GM12875 (cell line): ENCODE results near the gene LPCAT2.

Source experiments
- H3K4me3 ChIP-seq: one replicate; pipeline ENCODE4 v1.5.1; 2011; ENCODE audit warnings: low read depth, low read length, control low read depth
- TF ChIP-seq, protein P1 (sequence below): IDR thresholded peaks from 2 replicates; pipeline ENCODE4 v1.5.1; 2011; ENCODE audit warnings: low read depth, mild to moderate bottlenecking, control low read depth, inconsistent platforms, low read length, moderate library complexity, borderline replicate concordance; ENCODE audit not compliant: insufficient read depth

The LPCAT2 gene

DNA sequence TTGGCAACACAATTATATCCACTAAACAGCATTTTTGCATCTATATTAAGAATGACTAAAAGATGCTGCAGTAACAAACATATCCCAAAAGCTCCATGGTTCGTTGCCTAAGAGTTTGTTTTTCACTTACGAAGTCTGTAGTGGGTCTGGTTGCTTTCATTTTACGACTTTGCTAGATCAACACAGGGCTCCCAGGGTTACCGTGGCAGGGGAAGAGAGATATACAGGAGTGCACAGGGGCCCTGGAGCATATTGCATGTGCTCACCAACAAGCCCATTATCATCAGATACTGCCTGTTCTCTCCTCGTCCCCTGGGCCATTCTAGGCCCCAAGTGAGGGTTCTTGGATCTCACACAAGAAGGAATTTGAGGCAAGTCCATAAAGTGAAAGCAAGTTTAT is 33.0 kb upstream of the LPCAT2 start:
- TF ChIP-seq, protein P1, sequence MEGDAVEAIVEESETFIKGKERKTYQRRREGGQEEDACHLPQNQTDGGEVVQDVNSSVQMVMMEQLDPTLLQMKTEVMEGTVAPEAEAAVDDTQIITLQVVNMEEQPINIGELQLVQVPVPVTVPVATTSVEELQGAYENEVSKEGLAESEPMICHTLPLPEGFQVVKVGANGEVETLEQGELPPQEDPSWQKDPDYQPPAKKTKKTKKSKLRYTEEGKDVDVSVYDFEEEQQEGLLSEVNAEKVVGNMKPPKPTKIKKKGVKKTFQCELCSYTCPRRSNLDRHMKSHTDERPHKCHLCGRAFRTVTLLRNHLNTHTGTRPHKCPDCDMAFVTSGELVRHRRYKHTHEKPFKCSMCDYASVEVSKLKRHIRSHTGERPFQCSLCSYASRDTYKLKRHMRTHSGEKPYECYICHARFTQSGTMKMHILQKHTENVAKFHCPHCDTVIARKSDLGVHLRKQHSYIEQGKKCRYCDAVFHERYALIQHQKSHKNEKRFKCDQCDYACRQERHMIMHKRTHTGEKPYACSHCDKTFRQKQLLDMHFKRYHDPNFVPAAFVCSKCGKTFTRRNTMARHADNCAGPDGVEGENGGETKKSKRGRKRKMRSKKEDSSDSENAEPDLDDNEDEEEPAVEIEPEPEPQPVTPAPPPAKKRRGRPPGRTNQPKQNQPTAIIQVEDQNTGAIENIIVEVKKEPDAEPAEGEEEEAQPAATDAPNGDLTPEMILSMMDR, result no peak
- H3K4me3 ChIP-seq, result no peak overlapping the region

DNA sequence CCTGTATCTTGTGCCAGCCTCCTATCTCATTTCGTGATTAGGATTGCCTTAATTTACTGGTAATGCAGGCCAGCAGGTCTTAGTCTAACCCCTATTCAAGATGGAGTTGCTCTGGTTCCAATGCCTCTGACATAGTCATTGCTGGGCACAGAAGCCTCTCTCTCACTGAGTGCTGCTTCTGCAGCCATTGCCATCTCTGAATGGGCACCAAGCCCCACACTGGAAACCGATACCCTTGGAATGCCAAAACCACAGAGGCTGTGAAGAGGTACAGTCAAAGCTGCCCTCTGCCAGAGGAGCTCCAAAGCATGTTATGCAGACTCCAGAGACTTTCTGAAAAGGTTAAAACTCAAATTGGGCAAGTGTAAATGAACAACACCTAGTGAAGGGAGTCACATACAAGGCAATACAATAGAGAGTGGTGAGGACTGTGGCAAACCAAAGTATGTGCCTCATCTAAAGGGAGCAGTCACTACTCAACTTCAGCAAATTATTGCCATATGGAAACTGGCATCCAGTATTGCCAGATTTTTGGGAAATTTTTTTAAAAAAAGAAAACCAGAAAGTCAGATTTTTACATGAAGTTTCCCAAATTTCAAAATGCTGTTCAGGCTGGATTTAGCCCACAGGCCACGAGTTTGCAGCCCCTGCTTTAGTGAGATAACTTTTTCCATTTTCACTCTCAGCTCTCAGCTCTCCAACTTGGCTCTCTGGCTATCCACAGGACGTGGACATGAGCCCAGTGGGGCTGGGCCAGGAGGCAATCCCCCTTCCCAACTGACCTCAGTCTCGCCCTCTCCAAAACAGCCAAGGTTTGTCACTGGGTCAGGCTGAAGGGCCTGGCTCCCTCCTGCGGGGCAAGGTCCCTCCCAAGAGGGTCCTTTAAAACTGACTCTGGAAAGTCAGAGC is 32.0 kb upstream of the LPCAT2 start:
- H3K4me3 ChIP-seq, result no peak overlapping the region
- TF ChIP-seq, protein P1, result no peak

DNA sequence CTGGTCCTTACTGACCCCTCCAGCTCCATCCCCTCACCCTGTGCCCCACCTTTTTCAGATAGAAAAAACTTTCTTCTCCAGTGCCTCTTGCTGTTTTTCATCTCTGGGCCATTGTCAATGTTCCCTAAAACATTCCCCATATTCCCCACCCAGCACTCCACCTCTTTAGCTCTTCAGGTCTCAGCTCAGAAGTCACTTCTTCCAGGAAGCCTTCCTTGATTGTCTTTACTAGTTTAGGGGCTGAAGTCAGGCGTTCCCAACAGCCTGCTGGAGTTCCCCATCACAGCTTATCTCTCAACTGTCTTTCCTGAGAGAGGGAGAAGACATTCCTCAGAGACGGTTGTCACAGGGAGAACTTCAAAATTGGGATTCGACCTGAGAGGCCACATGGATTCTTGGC is 31.1 kb upstream of the LPCAT2 start:
- TF ChIP-seq, protein P1, result no peak
- no peak overlapping the region for H3K4me3 ChIP-seq

DNA sequence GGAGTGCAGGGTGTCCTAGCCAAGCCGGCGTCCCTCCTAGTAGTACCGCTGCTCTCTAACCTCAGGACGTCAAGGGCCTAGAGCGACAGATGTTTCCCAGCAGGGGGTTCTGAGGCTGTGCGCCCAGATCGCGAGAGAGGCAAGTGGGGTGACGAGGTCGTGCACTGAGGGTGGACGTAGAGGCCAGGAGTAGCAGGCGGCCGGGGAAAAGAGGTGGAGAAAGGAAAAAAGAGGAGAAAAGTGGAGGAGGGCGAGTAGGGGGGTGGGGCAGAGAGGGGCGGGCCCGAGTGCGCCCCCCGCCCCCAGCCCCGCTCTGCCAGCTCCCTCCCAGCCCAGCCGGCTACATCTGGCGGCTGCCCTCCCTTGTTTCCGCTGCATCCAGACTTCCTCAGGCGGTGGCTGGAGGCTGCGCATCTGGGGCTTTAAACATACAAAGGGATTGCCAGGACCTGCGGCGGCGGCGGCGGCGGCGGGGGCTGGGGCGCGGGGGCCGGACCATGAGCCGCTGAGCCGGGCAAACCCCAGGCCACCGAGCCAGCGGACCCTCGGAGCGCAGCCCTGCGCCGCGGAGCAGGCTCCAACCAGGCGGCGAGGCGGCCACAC is 29.9 kb upstream of the LPCAT2 start, which contains the start of gene MMP2:
MMP2 (plus strand) TSS at position 372 of the 603 bp plus-strand sequence. CDS start 282 bp downstream, outside the sequence.
- TF ChIP-seq, protein P1, result no peak
- no peak within 1 kb of the TSS for H3K4me3 ChIP-seq

DNA sequence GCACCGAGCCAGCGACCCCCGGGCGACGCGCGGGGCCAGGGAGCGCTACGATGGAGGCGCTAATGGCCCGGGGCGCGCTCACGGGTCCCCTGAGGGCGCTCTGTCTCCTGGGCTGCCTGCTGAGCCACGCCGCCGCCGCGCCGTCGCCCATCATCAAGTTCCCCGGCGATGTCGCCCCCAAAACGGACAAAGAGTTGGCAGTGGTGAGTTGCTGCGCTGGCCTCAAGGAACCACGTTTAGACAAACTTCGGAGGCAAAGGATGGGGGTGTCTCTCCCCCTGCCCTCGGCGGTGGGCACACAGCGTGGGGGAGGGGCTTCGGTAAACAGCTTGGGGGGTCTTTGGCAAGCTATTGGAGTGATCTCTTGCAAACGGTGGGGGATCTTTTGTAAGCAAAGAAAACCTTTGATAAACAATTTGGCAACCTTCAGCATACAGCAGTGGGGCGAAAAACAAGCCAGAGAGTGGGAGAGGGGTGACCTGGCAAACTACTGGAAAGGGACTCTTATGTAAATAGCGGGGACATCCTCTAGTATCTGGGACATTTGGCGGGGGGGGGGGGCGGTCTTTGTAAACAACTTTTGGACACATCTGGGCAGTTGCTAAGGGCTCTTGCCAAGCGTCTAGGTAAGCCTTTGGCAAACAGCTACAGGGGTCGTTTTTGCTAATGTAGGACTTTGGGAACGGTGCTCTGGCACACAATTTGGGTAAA is 29.3 kb upstream of the LPCAT2 start:
- H3K4me3 ChIP-seq, result no peak overlapping the region
- TF ChIP-seq, protein P1, result no peak

DNA sequence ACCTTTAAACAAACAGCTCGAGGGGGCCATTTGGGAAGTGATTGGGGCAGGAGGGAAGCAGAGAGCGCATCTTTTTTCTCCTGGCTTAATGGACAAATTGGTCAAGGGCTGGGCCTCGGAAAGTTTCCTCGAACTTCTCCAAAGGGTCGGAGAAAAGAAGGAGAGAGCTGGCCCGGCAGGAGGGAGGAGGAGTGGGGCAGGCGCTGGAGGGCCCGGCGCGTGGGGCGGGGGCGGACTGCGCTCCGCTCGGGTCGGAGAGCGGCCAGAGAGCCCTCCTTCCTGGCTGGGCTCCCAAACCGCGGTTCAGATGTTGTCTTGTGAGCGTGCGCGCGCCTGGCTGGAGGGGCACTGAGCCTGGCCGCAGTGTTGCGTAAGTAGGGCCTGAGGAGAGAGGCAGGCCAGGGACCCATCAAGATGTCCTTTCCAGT is 28.6 kb upstream of the LPCAT2 start:
- TF ChIP-seq, protein P1, result no peak
- no peak overlapping the region for H3K4me3 ChIP-seq

DNA sequence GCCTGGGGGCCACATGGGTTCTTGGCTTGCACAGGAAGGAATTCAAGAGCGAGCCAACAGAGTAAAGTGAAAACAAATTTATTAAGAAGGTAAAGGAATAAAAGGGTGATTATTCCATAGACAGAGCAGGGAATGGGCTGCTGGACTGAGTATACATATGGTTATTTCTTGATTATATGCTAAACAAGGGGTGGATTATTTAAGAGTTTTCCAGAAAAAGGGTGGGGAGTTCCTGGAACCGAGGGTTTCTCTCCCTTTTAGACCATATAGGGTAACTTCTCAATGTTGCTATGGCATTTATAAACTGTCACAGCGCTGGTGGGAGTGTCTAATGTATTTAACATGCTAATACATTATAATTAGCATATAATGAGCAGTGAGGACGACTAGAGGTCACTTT is 27.8 kb upstream of the LPCAT2 start:
- H3K4me3 ChIP-seq, result no peak overlapping the region
- TF ChIP-seq, protein P1, result no peak
